Bladder microvascular endothelial cell (primary cell): ENCODE results near the gene CC2D1B. TPM values are rescaled to one million over a fixed set of nuclear protein-coding genes. Genes with fewer than 3 reads are reported as not detected.

Experiments
- total RNA-seq: library from RNA; depleted of rRNA; stranded (reverse); fragments of >200 nt; gene quantifications from 2 replicates; pipeline ENCODE4 v1.2.3, GENCODE V29; 2014

The CC2D1B gene, protein sequence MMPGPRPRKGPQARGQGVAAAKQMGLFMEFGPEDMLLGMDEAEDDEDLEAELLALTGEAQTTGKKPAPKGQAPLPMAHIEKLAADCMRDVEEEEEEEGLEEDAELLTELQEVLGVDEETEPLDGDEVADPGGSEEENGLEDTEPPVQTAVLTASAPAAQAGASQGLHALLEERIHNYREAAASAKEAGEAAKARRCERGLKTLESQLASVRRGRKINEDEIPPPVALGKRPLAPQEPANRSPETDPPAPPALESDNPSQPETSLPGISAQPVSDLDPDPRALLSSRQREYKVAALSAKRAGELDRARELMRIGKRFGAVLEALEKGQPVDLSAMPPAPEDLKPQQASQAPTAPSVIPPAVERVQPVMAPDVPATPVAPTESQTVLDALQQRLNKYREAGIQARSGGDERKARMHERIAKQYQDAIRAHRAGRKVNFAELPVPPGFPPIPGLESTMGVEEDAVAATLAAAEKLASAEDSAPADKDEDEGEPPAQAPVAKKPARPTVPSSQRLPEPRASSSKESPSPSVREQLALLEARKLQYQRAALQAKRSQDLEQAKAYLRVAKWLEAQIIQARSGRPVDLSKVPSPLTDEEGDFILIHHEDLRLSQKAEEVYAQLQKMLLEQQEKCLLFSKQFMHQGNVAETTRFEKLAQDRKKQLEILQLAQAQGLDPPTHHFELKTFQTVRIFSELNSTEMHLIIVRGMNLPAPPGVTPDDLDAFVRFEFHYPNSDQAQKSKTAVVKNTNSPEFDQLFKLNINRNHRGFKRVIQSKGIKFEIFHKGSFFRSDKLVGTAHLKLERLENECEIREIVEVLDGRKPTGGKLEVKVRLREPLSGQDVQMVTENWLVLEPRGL
- 19.9 and 22.8 TPM in 2 replicates for total RNA-seq

DNA sequence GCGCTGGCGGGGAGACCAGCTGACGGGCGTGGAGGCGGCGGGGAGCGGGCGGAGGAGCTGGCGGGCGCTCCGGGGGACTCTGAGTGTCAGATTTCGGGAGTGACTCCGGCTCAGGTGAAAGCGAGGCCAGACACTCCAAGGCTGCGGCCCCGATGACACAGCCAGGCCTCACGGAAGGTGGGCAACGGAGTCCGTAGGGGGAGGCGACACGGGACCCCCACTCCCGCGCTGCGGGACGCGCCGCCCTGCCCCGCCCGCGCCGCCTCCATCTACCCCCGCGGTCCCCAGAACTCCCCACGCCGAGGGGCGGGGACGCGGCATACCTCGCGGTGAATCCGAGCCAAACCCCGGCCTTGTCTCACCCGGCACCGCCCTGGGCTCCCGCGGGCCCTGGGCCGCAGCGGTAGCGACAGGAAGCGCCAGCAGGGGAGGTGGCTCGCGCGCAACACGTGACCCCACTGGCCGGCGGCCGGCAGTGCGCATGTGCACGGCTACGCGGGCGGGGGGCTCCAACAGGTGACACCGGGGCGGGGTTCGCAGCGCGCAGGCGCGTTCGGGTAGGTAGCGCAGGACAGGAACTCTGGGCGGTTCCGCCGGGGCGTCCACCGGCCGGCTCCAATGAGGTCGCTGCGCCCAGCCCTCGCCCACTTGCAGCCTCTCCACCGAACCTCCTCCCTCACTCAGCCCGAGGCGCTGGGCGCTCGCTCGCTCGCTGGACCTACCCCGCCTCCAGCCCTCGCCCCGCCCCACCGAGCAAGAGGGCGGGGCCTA lies at the start of gene CC2D1B:
Gene CC2D1B, minus strand, starts transcription at position 460 of the 771 bp plus-strand sequence. CDS start 1,585 bp downstream, outside the sequence.

DNA sequence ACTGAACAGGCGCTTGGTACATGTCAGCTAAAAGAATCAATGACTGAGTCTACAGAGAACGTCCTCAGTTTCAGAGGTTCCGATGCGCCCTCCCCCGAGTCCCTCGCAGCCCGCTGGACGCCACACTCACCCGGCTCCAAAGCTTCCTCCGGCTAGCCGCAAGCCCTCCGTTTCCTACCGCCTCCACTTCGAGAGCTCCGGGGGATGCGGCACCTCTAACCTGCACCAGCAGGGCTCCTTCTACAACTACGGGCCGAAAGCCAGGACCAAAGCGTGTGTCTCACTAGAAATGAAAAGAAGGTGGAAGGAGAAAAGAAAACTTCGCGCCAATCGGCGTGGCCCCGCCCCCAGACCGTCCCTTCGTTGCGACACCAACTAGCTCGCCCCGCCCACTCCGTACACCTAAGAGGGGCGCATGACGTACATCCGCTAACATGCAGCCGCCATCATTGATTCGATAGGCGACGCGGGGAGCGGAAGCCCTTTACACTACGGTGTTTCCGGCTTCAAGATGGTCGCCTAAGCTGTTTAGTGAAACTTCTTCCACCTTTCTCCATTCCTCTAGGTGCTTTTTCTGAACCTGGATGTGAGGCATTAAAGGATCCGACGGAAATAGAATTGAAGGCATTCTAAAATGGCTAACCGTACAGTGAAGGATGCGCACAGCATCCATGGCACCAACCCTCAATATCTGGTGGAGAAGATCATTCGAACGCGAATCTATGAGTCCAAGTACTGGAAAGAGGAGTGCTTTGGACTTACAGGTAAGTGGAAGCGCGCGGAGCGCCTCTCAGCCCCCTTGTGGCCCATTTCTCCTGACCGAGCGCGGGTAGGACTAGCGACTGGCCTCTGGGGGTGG lies 38.3 kb upstream of the CC2D1B start, which contains the start of the genes ORC1 and PRPF38A:
Gene ORC1, minus strand, starts transcription at position 308 of the 859 bp plus-strand sequence. CDS start 2,200 bp downstream, outside the sequence.
Gene PRPF38A, plus strand, starts transcription at position 487 of the 859 bp plus-strand sequence. Its CDS starts 148 bp downstream, at position 635.

Other genes with a start within 250 kb of the CC2D1B start
- 16.8 and 39.2 TPM in 2 replicates for gene ZFYVE9, start 224.1 kb downstream of the CC2D1B start, total RNA-seq
- gene ORC1, start 38.2 kb upstream of the CC2D1B start, total RNA-seq: 4.8 and 5.3 TPM in 2 replicates
- 6.6 and 15.9 TPM in 2 replicates for gene PRPF38A, start 38.4 kb upstream of the CC2D1B start, total RNA-seq
- gene TUT4, start 186.9 kb upstream of the CC2D1B start, total RNA-seq: 10.4 and 34.2 TPM in 2 replicates
- gene GPX7, start 236.2 kb upstream of the CC2D1B start, total RNA-seq: 7.0 and 15.4 TPM in 2 replicates